Caco-2 (cell line): ENCODE data around the gene OSBPL10. TPM values are rescaled to one million over a fixed set of nuclear protein-coding genes. Genes with fewer than 3 reads are reported as not detected.
A peak's percentile ranks its signal among the peaks of the same experiment; 100 is the strongest.

Experiments
- BruUV-seq: library from RNA; stranded (reverse); fragments of 400-500 nt; replicated peaks from 2 replicates; lab custom pipeline; 2021; lab: Mats Ljungman, UMichigan
- CTCF ChIA-PET: fragments of 300-600 bp; sonication (Branson Sonifier 250); formaldehyde crosslinking; loops from one replicate; lab custom pipeline; 2022; ENCODE audit warnings: antibody characterized with exemption; lab: Charles Lee
- POLR2A ChIA-PET: fragments of 300-600 bp; sonication (Branson Sonifier 250); formaldehyde crosslinking; loops from one replicate; lab custom pipeline; 2022; ENCODE audit warnings: antibody characterized with exemption; lab: Charles Lee
- DNase-seq, 2 experiments: peaks; one replicate each; pipeline versions ENCODE4 v3.0.0 to v3.0.0-alpha.2; 2020 to 2022
- H3K27me3 ChIP-seq: replicated peaks from 2 replicates; pipeline ENCODE4 v1.6.0; 2011; ENCODE audit warnings: low read length; ENCODE audit not compliant: control insufficient read depth, insufficient read depth
- H3K36me3 ChIP-seq: 2 replicates; pipeline ENCODE4 v1.5.1; 2011; ENCODE audit warnings: low read length; ENCODE audit not compliant: control insufficient read depth, insufficient read depth
- H3K4me1 ChIP-seq: fragments of 250-450 bp; sonication (Bioruptor Pico); 2 replicates; pipeline ENCODE4 v1.5.1; 2020; ENCODE audit warnings: mild to moderate bottlenecking
- H3K4me3 ChIP-seq: 2 replicates; pipeline ENCODE4 v1.5.1; 2011; ENCODE audit warnings: low read depth, mild to moderate bottlenecking, control low read depth, low read length
- H3K9me3 ChIP-seq: fragments of 250-450 bp; sonication (Bioruptor Pico); 2 replicates; pipeline ENCODE4 v1.5.1; 2020; ENCODE audit warnings: mild to moderate bottlenecking, moderate library complexity
- H3K27ac Mint-ChIP-seq: one replicate; pipeline ENCODE4 v1.8.0; 2022; ENCODE audit warnings: mixed read lengths; ENCODE audit not compliant: unreplicated experiment
- H3K27me3 Mint-ChIP-seq: one replicate; pipeline ENCODE4 v1.8.0; 2022; ENCODE audit warnings: mixed read lengths; ENCODE audit not compliant: insufficient read depth, unreplicated experiment
- H3K36me3 Mint-ChIP-seq: one replicate; pipeline ENCODE4 v1.8.0; 2022; ENCODE audit warnings: mild to moderate bottlenecking, mixed read lengths; ENCODE audit not compliant: insufficient read depth, unreplicated experiment
- H3K4me1 Mint-ChIP-seq: one replicate; pipeline ENCODE4 v1.8.0; 2022; ENCODE audit warnings: low read depth, mixed read lengths; ENCODE audit not compliant: unreplicated experiment
- H3K4me3 Mint-ChIP-seq: one replicate; pipeline ENCODE4 v1.8.0; 2022; ENCODE audit warnings: mild to moderate bottlenecking, moderate library complexity, mixed read lengths; ENCODE audit not compliant: unreplicated experiment
- H3K9me3 Mint-ChIP-seq: one replicate; pipeline ENCODE4 v1.8.0; 2022; ENCODE audit warnings: mixed read lengths; ENCODE audit not compliant: unreplicated experiment
- CTCF ChIP-seq, 2 experiments: fragments of 200-600 bp in 1 of 2; IDR thresholded peaks; 1 replicate in 1 of 2; 2 replicates in 1 of 2; pipeline versions ENCODE4 v1.5.1 to v1.8.0; 2011 to 2022; ENCODE audit warnings: antibody characterized with exemption in 1 of 2, control low read depth in 1 of 2, inconsistent platforms in 1 of 2, low read depth in 1 of 2, low read length in 1 of 2, mild to moderate bottlenecking in 1 of 2, moderate library complexity in 1 of 2; ENCODE audit not compliant: insufficient read depth in 1 of 2, severe bottlenecking in 1 of 2, unreplicated experiment in 1 of 2
- intact Hi-C: fragments of 100-400 bp; cut with micrococcal nuclease; formaldehyde crosslinking; loops from one replicate; pipeline ENCODE4 v1.10.0; 2022; ENCODE audit not compliant: unreplicated experiment
- total RNA-seq: library from RNA; stranded (reverse); gene quantifications from 2 replicates; pipeline ENCODE4 v1.2.3, GENCODE V29; 2022

Gene OSBPL10
- total RNA-seq, 1 experiment from 2014 or later: 71.2 TPM

- intact Hi-C loops: loop anchor here (2.0 kb wide), 1 partner anchor 27 kb away; no protein-coding TSS in a partner anchor
- Histone ChIP-seq H3K4me1 (no peaks in the 10 kb centered on the region; the same call in 1 of the 2 replicates), H3K9me3 (no peaks in the 10 kb centered on the region), H3K4me3 (no peak overlapping the region), H3K27me3 (no peaks in the 10 kb centered on the region), H3K36me3 (no peaks in the 10 kb centered on the region)
- DNase-seq: no peak
- ChIA-PET POLR2A (no interaction called here), CTCF (interaction anchor here (1.2 to 1.8 kb wide), 3 partner anchors 23 to 43 kb away, joined by 7 to 11 read pairs (median 9); no protein-coding TSS in a partner anchor)
- no TSS peak for BruUV-seq
- Mint-ChIP-seq H3K4me1 (no peaks in the 10 kb centered on the region), H3K4me3 (no peak overlapping the region), H3K9me3 (no peaks in the 10 kb centered on the region), H3K27ac (no peak overlapping the region), H3K27me3 (no peaks in the 10 kb centered on the region), H3K36me3 (peaks cover 9% of the 10 kb centered on the region)
- no peak for TF ChIP-seq CTCF (IDR thresholded peaks at IDR 0.05; ENCODE audit: insufficient read depth in 1 of 2, low read depth in 1 of 2, low read length in 1 of 2, severe bottlenecking in 1 of 2, unreplicated experiment in 1 of 2)
Observed at GRCh38 chr3:31725568-31725967, 255.5 kb downstream of the OSBPL10 start.

- BruUV-seq: no TSS peak
- H3K27ac Mint-ChIP-seq: no peak overlapping the region
- ChIA-PET CTCF (interaction anchor here (0.6 to 1.8 kb wide), 5 partner anchors 24 to 430 kb away, joined by 4 to 11 read pairs (median 7); no protein-coding TSS in a partner anchor), POLR2A (no interaction called here)
- H3K4me1 Mint-ChIP-seq: no peaks in the 10 kb centered on the region
- TF ChIP-seq CTCF (IDR thresholded peaks at IDR 0.05; ENCODE audit: insufficient read depth in 1 of 2, low read depth in 1 of 2, low read length in 1 of 2, severe bottlenecking in 1 of 2, unreplicated experiment in 1 of 2): peak; percentile 28 to 50
- peaks cover 8% of the 10 kb centered on the region for H3K36me3 Mint-ChIP-seq
- no peaks in the 10 kb centered on the region for H3K27me3 ChIP-seq
- no peaks in the 10 kb centered on the region for H3K9me3 ChIP-seq
- no peaks in the 10 kb centered on the region for H3K36me3 ChIP-seq
- no peaks in the 10 kb centered on the region for H3K9me3 Mint-ChIP-seq
- no peak overlapping the region for H3K4me3 ChIP-seq
- no peaks in the 10 kb centered on the region; the same call in 1 of the 2 replicates for H3K4me1 ChIP-seq
- no peaks in the 10 kb centered on the region for H3K27me3 Mint-ChIP-seq
- DNase-seq: peak in 1 of 2 experiments; percentile 11
- intact Hi-C loops: loop anchor here (1.0 to 2.0 kb wide), 2 partner anchors 28 to 44 kb away; no protein-coding TSS in a partner anchor
- H3K4me3 Mint-ChIP-seq: no peak overlapping the region
Observed at GRCh38 chr3:31724651-31725050, 256.4 kb downstream of the OSBPL10 start.

GRCh38 chr3:31724116-31724515 is 256.9 kb downstream of the OSBPL10 start:
- no peaks in the 10 kb centered on the region for H3K36me3 ChIP-seq
- no peak for DNase-seq
- ChIA-PET CTCF (interaction anchor here (0.6 to 1.8 kb wide), 5 partner anchors 24 to 430 kb away, joined by 4 to 11 read pairs (median 7); no protein-coding TSS in a partner anchor), POLR2A (no interaction called here)
- H3K27ac Mint-ChIP-seq: no peak overlapping the region
- peaks cover 8% of the 10 kb centered on the region for H3K36me3 Mint-ChIP-seq
- intact Hi-C loops: loop anchor here (1.0 to 2.0 kb wide), 2 partner anchors 29 to 44 kb away; no protein-coding TSS in a partner anchor
- no peak overlapping the region for H3K4me3 ChIP-seq
- no peaks in the 10 kb centered on the region; the same call in 1 of the 2 replicates for H3K4me1 ChIP-seq
- H3K4me3 Mint-ChIP-seq: no peak overlapping the region
- BruUV-seq: no TSS peak
- H3K9me3 ChIP-seq: no peaks in the 10 kb centered on the region
- no peak for TF ChIP-seq CTCF (IDR thresholded peaks at IDR 0.05; ENCODE audit: insufficient read depth in 1 of 2, low read depth in 1 of 2, low read length in 1 of 2, severe bottlenecking in 1 of 2, unreplicated experiment in 1 of 2)
- H3K9me3 Mint-ChIP-seq: no peaks in the 10 kb centered on the region
- no peaks in the 10 kb centered on the region for H3K27me3 Mint-ChIP-seq
- H3K27me3 ChIP-seq: no peaks in the 10 kb centered on the region
- H3K4me1 Mint-ChIP-seq: no peaks in the 10 kb centered on the region
